Measurements from ENCODE around the gene COG5.

The COG5 gene

GRCh38 chr7:107505362-107505761, 58.4 kb downstream of the COG5 start:
- DNase-seq = no peak

- no peak for DNase-seq
Measured at GRCh38 chr7:107503687-107504086, 60.0 kb downstream of the COG5 start.

GRCh38 chr7:107502797-107503196, 60.9 kb downstream of the COG5 start:
- DNase-seq = no peak

GRCh38 chr7:107502154-107502553, 61.6 kb downstream of the COG5 start:
- no peak for DNase-seq

- no peak for DNase-seq
Measured at GRCh38 chr7:107501593-107501992, 62.1 kb downstream of the COG5 start.

GRCh38 chr7:107499731-107500130, 64.0 kb downstream of the COG5 start:
- DNase-seq = no peak

- DNase-seq = no peak
Measured at GRCh38 chr7:107495516-107495915, 68.2 kb downstream of the COG5 start.

GRCh38 chr7:107494884-107495283, 68.8 kb downstream of the COG5 start:
- no peak for DNase-seq

- DNase-seq = no peak
Measured at GRCh38 chr7:107494315-107494751, 69.4 kb downstream of the COG5 start.

- DNase-seq = no peak
Measured at GRCh38 chr7:107492875-107493274, 70.8 kb downstream of the COG5 start.

GRCh38 chr7:107486041-107486440, 77.7 kb downstream of the COG5 start:
- DNase-seq = no peak

GRCh38 chr7:107482571-107482970, 81.1 kb downstream of the COG5 start:
- no peak for DNase-seq

GRCh38 chr7:107480932-107481331, 82.8 kb downstream of the COG5 start:
- no peak for DNase-seq

GRCh38 chr7:107479303-107479702, 84.4 kb downstream of the COG5 start:
- DNase-seq = no peak

- DNase-seq = no peak
Measured at GRCh38 chr7:107474104-107474521, 89.6 kb downstream of the COG5 start.

- no peak for DNase-seq
Measured at GRCh38 chr7:107472116-107472515, 91.6 kb downstream of the COG5 start.

- DNase-seq = no peak
Measured at GRCh38 chr7:107471292-107472070, 92.2 kb downstream of the COG5 start.

- no peak for DNase-seq
Measured at GRCh38 chr7:107469929-107470328, 93.8 kb downstream of the COG5 start, which contains the start of gene GPR22. TSS of gene GPR22 (plus strand) at chr7:107470057. CDS start at chr7:107474061, 4,004 bp downstream.

- DNase-seq = no peak
Measured at GRCh38 chr7:107468824-107469223, 94.9 kb downstream of the COG5 start.

GRCh38 chr7:107467972-107468371, 95.7 kb downstream of the COG5 start:
- no peak for DNase-seq

GRCh38 chr7:107464666-107465226, 99.0 kb downstream of the COG5 start:
- DNase-seq = no peak

- DNase-seq = peak; percentile 73
Measured at GRCh38 chr7:107463139-107464078, 100.3 kb downstream of the COG5 start.

- DNase-seq = no peak
Measured at GRCh38 chr7:107461938-107462533, 101.7 kb downstream of the COG5 start.
